Prostate gland (tissue), 2 donors: ENCODE data around the gene PLCB1. TPM values are rescaled to one million over a fixed set of nuclear protein-coding genes. Genes with fewer than 3 reads are reported as not detected.

Experiments
- DNase-seq: peaks from one replicate; pipeline ENCODE4 v3.0.0-alpha.2; 2019; ENCODE audit warnings: low spot score
- H3K27ac ChIP-seq, 2 donors: fragments of 200-600 bp; sonication (generic); 2 replicates each; pipeline ENCODE4 v1.5.1; 2017 to 2019
- H3K27me3 ChIP-seq: fragments of 200-600 bp; sonication (generic); replicated peaks from 2 replicates; pipeline ENCODE4 v1.5.1; 2019; ENCODE audit not compliant: insufficient read depth
- H3K36me3 ChIP-seq, 2 donors: fragments of 200-600 bp; sonication (generic); 1 replicate in 1 of 2; 2 replicates in 1 of 2; pipeline versions ENCODE4 v1.5.1 to v1.8.1; 2017 to 2019
- H3K4me1 ChIP-seq: fragments of 200-600 bp; sonication (generic); replicated peaks from 2 replicates; pipeline ENCODE4 v1.5.1; 2019
- H3K4me3 ChIP-seq, 2 donors: fragments of 200-600 bp; sonication (generic); 2 replicates each; pipeline ENCODE4 v1.5.1; 2017 to 2019
- H3K9me3 ChIP-seq: fragments of 200-600 bp; sonication (generic); 2 replicates; pipeline ENCODE4 v1.5.1; 2017
- CTCF ChIP-seq, 4 experiments: fragments of 200-600 bp in 2 of 4; fragments of 450-650 bp in 2 of 4; sonication (generic) in 2 of 4; IDR thresholded peaks; 1 replicate in 3 of 4; 2 replicates in 1 of 4; pipeline ENCODE4 v1.5.1; 2016 to 2019; ENCODE audit warnings: antibody characterized with exemption in 4 of 4, mild to moderate bottlenecking in 2 of 4, moderate library complexity in 2 of 4
- POLR2A ChIP-seq: fragments of 450-650 bp; IDR thresholded peaks from one replicate; pipeline ENCODE4 v1.6.1; 2016; ENCODE audit warnings: antibody characterized with exemption, mild to moderate bottlenecking
- POLR2AphosphoS5 ChIP-seq: sonication (generic); formaldehyde crosslinking; IDR thresholded peaks from one replicate; pipeline ENCODE4 v1.6.1; 2017; ENCODE audit warnings: antibody characterized with exemption
- WGBS: methylation state at CpG from one replicate; pipeline ENCODE4 v1.1.5; 2018; 5-methylcytosine and 5-hydroxymethylcytosine counted together
- intact Hi-C: fragments of 100-400 bp; cut with DNase I; formaldehyde crosslinking; loops from one replicate; pipeline ENCODE4 v1.14.2; 2022
- total RNA-seq, 2 donors: library from RNA; depleted of rRNA; stranded (reverse); fragments of >200 nt; gene quantifications; one replicate each; pipeline ENCODE4 v1.1.0, GENCODE V29; 2016

PLCB1 gene
- total RNA-seq, 2 donors from 2014 or later, result 24.3 to 26.3 TPM

GRCh38 chr20:8404912-8405635 lies 273.0 kb downstream of the PLCB1 start:
- no peaks in the 10 kb centered on the region for H3K9me3 ChIP-seq
- no peaks in the 10 kb centered on the region for H3K36me3 ChIP-seq
- TF ChIP-seq POLR2A (no peak), POLR2AphosphoS5 (no peak), CTCF (IDR thresholded peaks at IDR 0.05) (no peak)
- intact Hi-C loops, result no loop called here
- H3K4me1 ChIP-seq, result no peaks in the 10 kb centered on the region
- 88% methylated on average over 6 of the region's 6 CpGs for WGBS
- no peak overlapping the region for H3K4me3 ChIP-seq
- no peak for DNase-seq
- no peaks in the 10 kb centered on the region for H3K27me3 ChIP-seq
- H3K27ac ChIP-seq, result no peak overlapping the region

- intact Hi-C loops, result no loop called here
- no peaks in the 10 kb centered on the region for H3K4me1 ChIP-seq
- TF ChIP-seq POLR2A, result no peak
- TF ChIP-seq CTCF (IDR thresholded peaks at IDR 0.05), result no peak
- TF ChIP-seq POLR2AphosphoS5, result no peak
- H3K27me3 ChIP-seq, result no peaks in the 10 kb centered on the region
- no peaks in the 10 kb centered on the region for H3K9me3 ChIP-seq
- no peak for DNase-seq
- no peaks in the 10 kb centered on the region for H3K36me3 ChIP-seq
- 82% methylated on average over 1 of the region's 1 CpG for WGBS
- H3K4me3 ChIP-seq, result no peak overlapping the region
- H3K27ac ChIP-seq, result no peak overlapping the region
Observed at GRCh38 chr20:8406391-8406790, 274.3 kb downstream of the PLCB1 start.

GRCh38 chr20:8408587-8409307 lies 276.7 kb downstream of the PLCB1 start:
- TF ChIP-seq POLR2AphosphoS5 (no peak), POLR2A (no peak), CTCF (IDR thresholded peaks at IDR 0.05) (no peak)
- no peak for DNase-seq
- Histone ChIP-seq H3K4me3 (no peak overlapping the region), H3K9me3 (no peaks in the 10 kb centered on the region), H3K36me3 (no peaks in the 10 kb centered on the region), H3K27ac (no peak overlapping the region), H3K4me1 (no peaks in the 10 kb centered on the region), H3K27me3 (no peaks in the 10 kb centered on the region)
- WGBS, result 79% methylated on average over 4 of the region's 4 CpGs
- intact Hi-C loops, result no loop called here

GRCh38 chr20:8413691-8414090 lies 281.6 kb downstream of the PLCB1 start:
- DNase-seq, result no peak
- no peaks in the 10 kb centered on the region for H3K4me1 ChIP-seq
- intact Hi-C loops, result no loop called here
- WGBS, result 99% methylated on average over 2 of the region's 2 CpGs
- H3K9me3 ChIP-seq, result no peaks in the 10 kb centered on the region
- H3K27me3 ChIP-seq, result no peaks in the 10 kb centered on the region
- no peaks in the 10 kb centered on the region for H3K36me3 ChIP-seq
- H3K4me3 ChIP-seq, result no peak overlapping the region
- H3K27ac ChIP-seq, result no peak overlapping the region
- TF ChIP-seq CTCF (IDR thresholded peaks at IDR 0.05) (no peak), POLR2A (no peak), POLR2AphosphoS5 (no peak)
